ENCODE data around the gene MSANTD7.

GRCh38 chr10:14798636-14799035, 39.5 kb upstream of the MSANTD7 start:
- no peak for TF ChIP-seq ZBTB33 (IDR thresholded peaks at IDR 0.05; ENCODE audit: extremely low read depth, insufficient replicate concordance, low read length)
- no peak for TF ChIP-seq CTCF (IDR thresholded peaks at IDR 0.05 in 2 of 3, conservative IDR thresholded peaks at IDR 0.05 in 1 of 3; ENCODE audit: borderline replicate concordance in 1 of 3, insufficient read depth in 1 of 3, low read depth in 2 of 3, low read length in 2 of 3)
- TF ChIP-seq REST (IDR thresholded peaks at IDR 0.05; ENCODE audit: low read depth): no peak
